ENCODE results near the gene FIBP.

Gene FIBP

DNA sequence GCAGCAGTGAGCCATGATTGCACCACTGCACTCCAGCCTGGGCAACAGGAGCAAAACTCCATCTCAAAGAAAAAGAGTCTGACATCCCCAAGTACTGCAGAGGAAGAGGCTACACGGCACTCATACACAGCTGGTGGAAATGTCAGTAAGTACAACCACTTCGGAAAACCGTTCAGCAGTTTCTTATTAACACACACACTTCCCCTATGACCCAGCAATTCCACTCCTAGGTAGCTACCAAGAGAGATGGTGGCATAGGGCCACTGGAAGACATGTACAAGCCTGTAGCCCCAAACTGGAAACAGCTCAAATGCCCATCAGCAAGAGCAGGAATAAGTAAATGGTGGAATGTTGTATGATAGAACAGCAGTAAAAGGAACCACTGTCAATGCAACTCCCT is 34.3 kb upstream of the FIBP start:
- Histone ChIP-seq H4K91ac (ENCODE audit: low read length) (no peak overlapping the region), H3K36me3 (ENCODE audit: control insufficient read depth in 1 of 2, insufficient read depth in 2 of 2, low read depth in 1 of 2, low read length in 2 of 2) (peaks cover 44 to 54% of the 10 kb centered on the region in 2 experiments), H3K79me1 (replicated peaks; ENCODE audit: low read length, poor library complexity, severe bottlenecking) (peaks cover 15% of the 10 kb centered on the region), H2BK15ac (ENCODE audit: low read depth, poor library complexity, severe bottlenecking) (no peak overlapping the region), H2BK12ac (ENCODE audit: low read length in 2 of 2) (no peak overlapping the region), H3K4me1 (ENCODE audit: control insufficient read depth, insufficient read depth, low read depth, low read length) (peaks cover 19% of the 10 kb centered on the region), H2BK5ac (ENCODE audit: low read depth, low read length, poor library complexity, severe bottlenecking) (no peak overlapping the region), H2BK120ac (ENCODE audit: low read depth, low read length) (no peak overlapping the region), H3K14ac (ENCODE audit: low read length in 2 of 2) (no peak overlapping the region), H3K27me3 (ENCODE audit: control insufficient read depth in 1 of 2, insufficient read depth in 1 of 2, low read length in 2 of 2) (no peaks in the 10 kb centered on the region), H4K8ac (ENCODE audit: low read length) (no peak overlapping the region), H3K27ac (ENCODE audit: low read length, poor library complexity, severe bottlenecking) (no peak overlapping the region), H3K4me3 (ENCODE audit: insufficient read depth in 1 of 2, low read depth in 1 of 2, low read length in 2 of 2) (no peak overlapping the region), H2AFZ (ENCODE audit: low read depth, low read length) (no peak overlapping the region), H3K23ac (ENCODE audit: low read length in 2 of 2) (no peak overlapping the region), H2AK5ac (ENCODE audit: low read length, severe bottlenecking) (no peak overlapping the region), H3K9me3 (ENCODE audit: control insufficient read depth, low read length) (no peaks in the 10 kb centered on the region), H3K4ac (ENCODE audit: low read depth in 1 of 2, low read length in 2 of 2) (no peak overlapping the region), H3K4me2 (ENCODE audit: low read length, poor library complexity, severe bottlenecking) (no peak overlapping the region), H3K18ac (ENCODE audit: low read depth in 1 of 2, low read length in 2 of 2) (no peak overlapping the region), H3K9ac (ENCODE audit: low read length) (no peak overlapping the region)
- 95% methylated on average over 3 of the region's 3 CpGs for WGBS
- DNase-seq, result no peak

DNA sequence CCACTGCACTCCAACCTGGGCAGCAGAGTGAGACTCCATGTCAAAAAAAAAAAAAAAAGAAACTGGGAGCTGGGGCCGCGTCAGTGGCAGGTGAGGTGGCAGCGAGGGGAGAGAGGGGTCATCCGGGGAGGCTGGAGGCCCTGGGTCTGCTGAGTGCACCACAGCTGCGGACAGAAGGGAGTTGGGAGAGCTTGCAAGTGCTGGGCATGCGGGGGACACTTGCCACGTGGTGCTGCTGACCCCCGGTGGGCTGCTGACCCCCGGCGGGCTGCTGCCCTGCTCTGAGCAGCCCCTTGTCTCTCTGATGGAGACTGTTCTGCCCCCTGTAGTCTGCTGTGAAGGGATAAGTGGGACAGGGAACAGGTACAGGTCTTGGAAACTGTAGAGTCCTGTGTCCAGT is 33.6 kb upstream of the FIBP start:
- H3K14ac ChIP-seq (ENCODE audit: low read length in 2 of 2), result no peak overlapping the region
- H3K23ac ChIP-seq (ENCODE audit: low read length in 2 of 2), result peak overlapping the region in 1 of 2 experiments; percentile 20
- H3K4me3 ChIP-seq (ENCODE audit: insufficient read depth in 1 of 2, low read depth in 1 of 2, low read length in 2 of 2), result no peak overlapping the region
- H3K4me2 ChIP-seq (ENCODE audit: low read length, poor library complexity, severe bottlenecking), result no peak overlapping the region
- no peak for DNase-seq
- no peak overlapping the region for H2AK5ac ChIP-seq (ENCODE audit: low read length, severe bottlenecking)
- H3K27ac ChIP-seq (ENCODE audit: low read length, poor library complexity, severe bottlenecking), result no peak overlapping the region
- H2BK12ac ChIP-seq (ENCODE audit: low read length in 2 of 2), result no peak overlapping the region
- H3K36me3 ChIP-seq (ENCODE audit: control insufficient read depth in 1 of 2, insufficient read depth in 2 of 2, low read depth in 1 of 2, low read length in 2 of 2), result peaks cover 50 to 57% of the 10 kb centered on the region in 2 experiments
- no peak overlapping the region for H2BK120ac ChIP-seq (ENCODE audit: low read depth, low read length)
- no peak overlapping the region for H4K8ac ChIP-seq (ENCODE audit: low read length)
- no peak overlapping the region for H2BK5ac ChIP-seq (ENCODE audit: low read depth, low read length, poor library complexity, severe bottlenecking)
- H3K9me3 ChIP-seq (ENCODE audit: control insufficient read depth, low read length), result no peaks in the 10 kb centered on the region
- H3K79me1 ChIP-seq (replicated peaks; ENCODE audit: low read length, poor library complexity, severe bottlenecking), result peaks cover 15% of the 10 kb centered on the region
- H3K27me3 ChIP-seq (ENCODE audit: control insufficient read depth in 1 of 2, insufficient read depth in 1 of 2, low read length in 2 of 2), result no peaks in the 10 kb centered on the region
- H3K18ac ChIP-seq (ENCODE audit: low read depth in 1 of 2, low read length in 2 of 2), result no peak overlapping the region
- no peak overlapping the region for H3K4ac ChIP-seq (ENCODE audit: low read depth in 1 of 2, low read length in 2 of 2)
- H4K91ac ChIP-seq (ENCODE audit: low read length), result no peak overlapping the region
- no peak overlapping the region for H3K9ac ChIP-seq (ENCODE audit: low read length)
- no peak overlapping the region for H2BK15ac ChIP-seq (ENCODE audit: low read depth, poor library complexity, severe bottlenecking)
- WGBS, result 97% methylated on average over 10 of the region's 10 CpGs
- peaks cover 26% of the 10 kb centered on the region for H3K4me1 ChIP-seq (ENCODE audit: control insufficient read depth, insufficient read depth, low read depth, low read length)
- no peak overlapping the region for H2AFZ ChIP-seq (ENCODE audit: low read depth, low read length)

DNA sequence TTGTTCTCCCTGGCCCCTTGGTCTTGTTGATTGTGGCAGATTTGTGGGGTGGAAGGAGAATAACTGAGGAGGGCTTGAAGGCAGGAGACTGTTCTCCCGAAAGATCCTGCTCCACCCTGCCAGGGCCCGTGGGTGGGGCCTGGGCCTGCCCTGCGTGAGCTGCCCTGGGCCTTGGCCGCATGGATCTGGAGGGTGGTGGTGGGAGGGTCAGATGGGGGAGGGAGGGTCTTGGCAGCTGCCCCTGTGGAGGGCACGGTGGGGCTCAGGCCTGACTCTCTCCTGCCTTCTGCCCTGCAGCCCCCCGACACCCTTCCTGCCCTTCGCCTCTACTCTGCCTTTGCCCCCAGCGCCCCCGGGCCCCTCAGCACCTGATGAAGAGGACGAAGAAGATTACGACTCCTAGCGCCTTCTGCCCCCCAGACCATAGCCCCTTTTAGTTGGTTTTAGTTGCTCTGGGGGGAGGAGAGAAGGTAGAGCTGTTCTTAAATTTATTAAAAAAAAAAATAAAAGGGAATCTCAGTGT is 32.8 kb upstream of the FIBP start:
- Histone ChIP-seq H2BK120ac (ENCODE audit: low read depth, low read length) (no peak overlapping the region), H3K4ac (ENCODE audit: low read depth in 1 of 2, low read length in 2 of 2) (no peak overlapping the region), H4K8ac (ENCODE audit: low read length) (no peak overlapping the region), H3K14ac (ENCODE audit: low read length in 2 of 2) (no peak overlapping the region), H3K9ac (ENCODE audit: low read length) (peak overlapping the region; percentile 90), H3K27ac (ENCODE audit: low read length, poor library complexity, severe bottlenecking) (no peak overlapping the region), H3K4me2 (ENCODE audit: low read length, poor library complexity, severe bottlenecking) (no peak overlapping the region), H2BK15ac (ENCODE audit: low read depth, poor library complexity, severe bottlenecking) (peak overlapping the region; percentile 16), H3K23ac (ENCODE audit: low read length in 2 of 2) (peak overlapping the region in 1 of 2 experiments; percentile 95), H2BK5ac (ENCODE audit: low read depth, low read length, poor library complexity, severe bottlenecking) (no peak overlapping the region), H3K27me3 (ENCODE audit: control insufficient read depth in 1 of 2, insufficient read depth in 1 of 2, low read length in 2 of 2) (no peaks in the 10 kb centered on the region), H2AK5ac (ENCODE audit: low read length, severe bottlenecking) (peak overlapping the region; percentile 35), H4K91ac (ENCODE audit: low read length) (no peak overlapping the region), H2BK12ac (ENCODE audit: low read length in 2 of 2) (no peak overlapping the region), H2AFZ (ENCODE audit: low read depth, low read length) (no peak overlapping the region), H3K36me3 (ENCODE audit: control insufficient read depth in 1 of 2, insufficient read depth in 2 of 2, low read depth in 1 of 2, low read length in 2 of 2) (peaks cover 50 to 60% of the 10 kb centered on the region in 2 experiments), H3K4me3 (ENCODE audit: insufficient read depth in 1 of 2, low read depth in 1 of 2, low read length in 2 of 2) (peak overlapping the region in 1 of 2 experiments; percentile 92), H3K79me1 (replicated peaks; ENCODE audit: low read length, poor library complexity, severe bottlenecking) (peaks cover 15% of the 10 kb centered on the region), H3K4me1 (ENCODE audit: control insufficient read depth, insufficient read depth, low read depth, low read length) (peaks cover 34% of the 10 kb centered on the region), H3K9me3 (ENCODE audit: control insufficient read depth, low read length) (no peaks in the 10 kb centered on the region), H3K18ac (ENCODE audit: low read depth in 1 of 2, low read length in 2 of 2) (no peak overlapping the region)
- DNase-seq, result no peak
- 85% methylated on average over 4 of the region's 12 CpGs for WGBS

DNA sequence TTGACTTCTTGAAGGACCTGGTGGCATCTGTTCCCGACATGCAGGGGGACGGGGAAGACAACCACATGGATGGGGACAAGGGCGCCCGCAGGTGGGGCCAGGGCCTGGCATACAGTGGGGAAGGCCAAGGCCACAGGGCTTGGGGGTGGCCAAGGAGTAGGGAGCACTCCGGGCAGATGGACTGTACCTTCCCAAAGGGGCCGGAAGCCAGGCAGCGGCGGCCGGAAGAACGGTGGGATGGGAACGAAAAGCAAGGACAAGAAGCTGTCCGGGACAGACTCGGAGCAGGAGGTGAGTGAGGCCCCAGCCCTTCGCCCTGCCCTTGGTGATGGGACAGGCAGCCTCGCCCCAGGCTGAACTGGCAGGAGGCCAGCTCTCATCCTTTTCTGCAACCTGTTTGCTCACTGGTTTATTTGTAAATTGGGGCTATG is 32.1 kb upstream of the FIBP start:
- peak overlapping the region; percentile 29 for H2AFZ ChIP-seq (ENCODE audit: low read depth, low read length)
- H2BK5ac ChIP-seq (ENCODE audit: low read depth, low read length, poor library complexity, severe bottlenecking), result no peak overlapping the region
- H3K4me3 ChIP-seq (ENCODE audit: insufficient read depth in 1 of 2, low read depth in 1 of 2, low read length in 2 of 2), result peak overlapping the region; percentile 91 to 92
- H3K23ac ChIP-seq (ENCODE audit: low read length in 2 of 2), result peak overlapping the region in 1 of 2 experiments; percentile 95
- peak overlapping the region in 1 of 2 experiments; percentile 67 for H2BK12ac ChIP-seq (ENCODE audit: low read length in 2 of 2)
- H4K8ac ChIP-seq (ENCODE audit: low read length), result no peak overlapping the region
- H3K9ac ChIP-seq (ENCODE audit: low read length), result peak overlapping the region; percentile 90
- 80% methylated on average over 15 of the region's 15 CpGs for WGBS
- H3K4me2 ChIP-seq (ENCODE audit: low read length, poor library complexity, severe bottlenecking), result peak overlapping the region; percentile 96
- H2BK15ac ChIP-seq (ENCODE audit: low read depth, poor library complexity, severe bottlenecking), result no peak overlapping the region
- peaks cover 50 to 56% of the 10 kb centered on the region in 2 experiments for H3K36me3 ChIP-seq (ENCODE audit: control insufficient read depth in 1 of 2, insufficient read depth in 2 of 2, low read depth in 1 of 2, low read length in 2 of 2)
- H3K4ac ChIP-seq (ENCODE audit: low read depth in 1 of 2, low read length in 2 of 2), result peak overlapping the region; percentile 7 to 71
- H3K9me3 ChIP-seq (ENCODE audit: control insufficient read depth, low read length), result no peaks in the 10 kb centered on the region
- peak overlapping the region in 1 of 2 experiments; percentile 83 for H3K18ac ChIP-seq (ENCODE audit: low read depth in 1 of 2, low read length in 2 of 2)
- peak overlapping the region; percentile 28 for H2AK5ac ChIP-seq (ENCODE audit: low read length, severe bottlenecking)
- peaks cover 40% of the 10 kb centered on the region for H3K4me1 ChIP-seq (ENCODE audit: control insufficient read depth, insufficient read depth, low read depth, low read length)
- peak overlapping the region in 1 of 2 experiments; percentile 95 for H3K14ac ChIP-seq (ENCODE audit: low read length in 2 of 2)
- H4K91ac ChIP-seq (ENCODE audit: low read length), result peak overlapping the region; percentile 7
- no peaks in the 10 kb centered on the region for H3K27me3 ChIP-seq (ENCODE audit: control insufficient read depth in 1 of 2, insufficient read depth in 1 of 2, low read length in 2 of 2)
- no peak for DNase-seq
- no peak overlapping the region for H3K27ac ChIP-seq (ENCODE audit: low read length, poor library complexity, severe bottlenecking)
- no peak overlapping the region for H2BK120ac ChIP-seq (ENCODE audit: low read depth, low read length)
- H3K79me1 ChIP-seq (replicated peaks; ENCODE audit: low read length, poor library complexity, severe bottlenecking), result peaks cover 15% of the 10 kb centered on the region

All from mesenchymal stem cell (in vitro differentiated cells and primary cell).